Measurements from ENCODE around the gene CENPP.

DNA sequence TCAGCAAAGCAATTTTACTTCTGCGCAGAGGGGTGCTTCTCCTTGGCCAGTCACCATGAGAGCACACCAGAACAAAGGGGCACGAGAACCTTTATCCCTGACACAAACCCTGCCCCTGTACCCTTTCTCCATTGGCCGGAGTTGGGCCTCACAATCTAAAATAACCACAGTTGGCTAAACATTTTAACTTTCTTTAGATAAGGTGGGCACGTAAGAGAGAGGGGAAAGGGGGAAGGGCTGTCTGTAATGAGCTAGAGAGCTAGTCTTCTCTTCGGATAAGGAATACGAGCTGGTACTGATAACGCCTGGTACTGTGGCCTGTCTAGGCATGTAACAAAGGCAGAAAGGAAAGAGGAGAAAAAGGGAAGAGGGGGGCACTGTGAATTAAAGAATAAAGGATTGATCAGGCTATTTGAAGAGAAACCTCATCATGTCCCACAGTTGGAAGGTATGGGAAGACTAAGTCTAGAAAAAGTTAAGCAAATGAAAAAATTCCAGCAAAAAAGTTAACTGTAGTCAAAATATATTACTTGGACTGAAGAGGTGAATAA lies 30.4 kb upstream of the CENPP start:
- TF ChIP-seq, protein P1, sequence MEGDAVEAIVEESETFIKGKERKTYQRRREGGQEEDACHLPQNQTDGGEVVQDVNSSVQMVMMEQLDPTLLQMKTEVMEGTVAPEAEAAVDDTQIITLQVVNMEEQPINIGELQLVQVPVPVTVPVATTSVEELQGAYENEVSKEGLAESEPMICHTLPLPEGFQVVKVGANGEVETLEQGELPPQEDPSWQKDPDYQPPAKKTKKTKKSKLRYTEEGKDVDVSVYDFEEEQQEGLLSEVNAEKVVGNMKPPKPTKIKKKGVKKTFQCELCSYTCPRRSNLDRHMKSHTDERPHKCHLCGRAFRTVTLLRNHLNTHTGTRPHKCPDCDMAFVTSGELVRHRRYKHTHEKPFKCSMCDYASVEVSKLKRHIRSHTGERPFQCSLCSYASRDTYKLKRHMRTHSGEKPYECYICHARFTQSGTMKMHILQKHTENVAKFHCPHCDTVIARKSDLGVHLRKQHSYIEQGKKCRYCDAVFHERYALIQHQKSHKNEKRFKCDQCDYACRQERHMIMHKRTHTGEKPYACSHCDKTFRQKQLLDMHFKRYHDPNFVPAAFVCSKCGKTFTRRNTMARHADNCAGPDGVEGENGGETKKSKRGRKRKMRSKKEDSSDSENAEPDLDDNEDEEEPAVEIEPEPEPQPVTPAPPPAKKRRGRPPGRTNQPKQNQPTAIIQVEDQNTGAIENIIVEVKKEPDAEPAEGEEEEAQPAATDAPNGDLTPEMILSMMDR (IDR thresholded peaks at IDR 0.05; ENCODE audit: low read depth, low read length, missing input control) = no peak
- no peak for TF ChIP-seq SP1 (IDR thresholded peaks at IDR 0.05)
- no peak for TF ChIP-seq TAF1 (conservative IDR thresholded peaks at IDR 0.05)
- TF ChIP-seq RXRA (IDR thresholded peaks at IDR 0.05) = no peak
- no peak for TF ChIP-seq JUND (IDR thresholded peaks at IDR 0.05)
